Trophoblast cell (in vitro differentiated cells and primary cell): ENCODE results near the gene CACNA2D1.

Source experiments
- DNase-seq, 2 donors: peaks; one replicate each; pipeline ENCODE4 v3.0.0-alpha.2; 2016
- H2AFZ ChIP-seq: 2 replicates; pipeline ENCODE4 v1.6.1; 2013; ENCODE audit warnings: low read length, moderate library complexity, mild to moderate bottlenecking; ENCODE audit not compliant: insufficient read depth, poor library complexity
- H2AK5ac ChIP-seq: 2 replicates; pipeline ENCODE4 v1.6.1; 2013; ENCODE audit warnings: mild to moderate bottlenecking, low read length
- H2BK120ac ChIP-seq: 2 replicates; pipeline ENCODE4 v1.6.1; 2013; ENCODE audit warnings: low read length, mild to moderate bottlenecking, moderate library complexity; ENCODE audit not compliant: insufficient read depth, poor library complexity
- H2BK12ac ChIP-seq: 2 replicates; pipeline ENCODE4 v1.6.1; 2013; ENCODE audit warnings: mild to moderate bottlenecking, low read length, moderate library complexity
- H2BK5ac ChIP-seq: 2 replicates; pipeline ENCODE4 v1.6.1; 2013; ENCODE audit warnings: low read length, low read depth, moderate library complexity, mild to moderate bottlenecking; ENCODE audit not compliant: poor library complexity
- H3K14ac ChIP-seq: 2 replicates; pipeline ENCODE4 v1.6.1; 2013; ENCODE audit warnings: mild to moderate bottlenecking, low read length
- H3K18ac ChIP-seq: 2 replicates; pipeline ENCODE4 v1.6.1; 2013; ENCODE audit warnings: mild to moderate bottlenecking, low read length
- H3K23ac ChIP-seq: 2 replicates; pipeline ENCODE4 v1.6.1; 2013; ENCODE audit warnings: low read length
- H3K27ac ChIP-seq: 2 replicates; pipeline ENCODE4 v1.5.1; 2013; ENCODE audit warnings: low read depth, mild to moderate bottlenecking, inconsistent platforms, low read length, moderate library complexity
- H3K27me3 ChIP-seq: 2 replicates; pipeline ENCODE4 v1.6.1; 2013; ENCODE audit warnings: inconsistent platforms, mild to moderate bottlenecking, low read length, moderate library complexity; ENCODE audit not compliant: insufficient read depth
- H3K36me3 ChIP-seq, 2 experiments: 1 replicate in 1 of 2; 2 replicates in 1 of 2; pipeline ENCODE4 v1.6.1; 2013; ENCODE audit warnings: low read length in 2 of 2, mild to moderate bottlenecking in 2 of 2, moderate library complexity in 1 of 2; ENCODE audit not compliant: insufficient read depth in 2 of 2, control insufficient read depth in 1 of 2
- H3K4ac ChIP-seq: 2 replicates; pipeline ENCODE4 v1.6.1; 2013; ENCODE audit warnings: low read depth, mild to moderate bottlenecking, low read length, moderate library complexity
- H3K4me1 ChIP-seq, 2 experiments: 1 replicate in 1 of 2; 2 replicates in 1 of 2; pipeline ENCODE4 v1.6.1; 2013; ENCODE audit warnings: low read length in 2 of 2, mild to moderate bottlenecking in 2 of 2, moderate library complexity in 1 of 2; ENCODE audit not compliant: insufficient read depth in 2 of 2, control insufficient read depth in 1 of 2
- H3K4me2 ChIP-seq: 2 replicates; pipeline ENCODE4 v1.6.1; 2013; ENCODE audit warnings: inconsistent platforms, mild to moderate bottlenecking, low read length, moderate library complexity
- H3K4me3 ChIP-seq: 2 replicates; pipeline ENCODE4 v1.5.1; 2013; ENCODE audit warnings: mild to moderate bottlenecking, low read depth, low read length, inconsistent platforms
- H3K79me1 ChIP-seq: one replicate; pipeline ENCODE4 v1.6.1; 2013; ENCODE audit warnings: low read length
- H3K79me2 ChIP-seq: 2 replicates; pipeline ENCODE4 v1.6.1; 2013; ENCODE audit warnings: low read length, mild to moderate bottlenecking; ENCODE audit not compliant: control insufficient read depth, insufficient read depth, poor library complexity
- H3K9ac ChIP-seq: 2 replicates; pipeline ENCODE4 v1.6.1; 2013; ENCODE audit warnings: mild to moderate bottlenecking, low read length
- H3K9me3 ChIP-seq: 2 replicates; pipeline ENCODE4 v1.6.1; 2013; ENCODE audit warnings: low read depth, mild to moderate bottlenecking, control low read depth, inconsistent platforms, low read length; ENCODE audit not compliant: insufficient read depth
- H4K12ac ChIP-seq: 2 replicates; pipeline ENCODE4 v1.6.1; 2013; ENCODE audit warnings: low read depth, mild to moderate bottlenecking, low read length, moderate library complexity
- H4K8ac ChIP-seq: 2 replicates; pipeline ENCODE4 v1.6.1; 2013; ENCODE audit warnings: low read depth, mild to moderate bottlenecking, low read length, moderate library complexity
- H4K91ac ChIP-seq: one replicate; pipeline ENCODE4 v1.6.1; 2013; ENCODE audit warnings: low read depth, mild to moderate bottlenecking, low read length, moderate library complexity
- WGBS: extraction: QIAGEN DNeasy Blood & Tissue Kit; methylation state at CpG from one replicate; pipeline ENCODE4 v1.1.7; 2013; ENCODE audit warnings: missing lambda C conversion rate; ENCODE audit not compliant: insufficient read length, insufficient coverage; ENCODE audit errors: extremely low coverage; 5-methylcytosine and 5-hydroxymethylcytosine counted together

CACNA2D1 gene

GRCh38 chr7:82106201-82106600 lies 337.4 kb downstream of the CACNA2D1 start:
- Histone ChIP-seq H4K12ac (no peak overlapping the region), H2BK12ac (no peak overlapping the region), H3K4me3 (no peak overlapping the region), H3K27me3 (no peaks in the 10 kb centered on the region), H4K8ac (no peak overlapping the region), H3K9me3 (no peaks in the 10 kb centered on the region), H4K91ac (no peak overlapping the region), H3K14ac (no peak overlapping the region), H3K4ac (no peak overlapping the region), H3K27ac (no peak overlapping the region), H2BK120ac (no peak overlapping the region), H3K9ac (no peak overlapping the region), H2AFZ (no peak overlapping the region), H3K36me3 (no peaks in the 10 kb centered on the region), H3K18ac (no peak overlapping the region), H3K4me2 (no peak overlapping the region), H2BK5ac (no peak overlapping the region), H3K79me1 (no peaks in the 10 kb centered on the region), H2AK5ac (no peak overlapping the region), H3K4me1 (no peaks in the 10 kb centered on the region), H3K23ac (no peak overlapping the region), H3K79me2 (no peaks in the 10 kb centered on the region)
- no CpG with 5 or more reads among the region's 3 CpGs for WGBS
- DNase-seq = no peak

GRCh38 chr7:82105463-82105862 lies 338.1 kb downstream of the CACNA2D1 start:
- Histone ChIP-seq H4K91ac (no peak overlapping the region), H3K9me3 (no peaks in the 10 kb centered on the region), H4K12ac (no peak overlapping the region), H2BK120ac (no peak overlapping the region), H3K18ac (no peak overlapping the region), H3K23ac (no peak overlapping the region), H3K27ac (no peak overlapping the region), H3K36me3 (no peaks in the 10 kb centered on the region), H2AK5ac (no peak overlapping the region), H3K14ac (no peak overlapping the region), H3K4ac (no peak overlapping the region), H2BK12ac (no peak overlapping the region), H3K4me3 (no peak overlapping the region), H3K79me1 (no peaks in the 10 kb centered on the region), H3K27me3 (no peaks in the 10 kb centered on the region), H3K9ac (no peak overlapping the region), H2AFZ (no peak overlapping the region), H3K4me2 (no peak overlapping the region), H3K79me2 (no peaks in the 10 kb centered on the region), H4K8ac (no peak overlapping the region), H3K4me1 (no peaks in the 10 kb centered on the region), H2BK5ac (no peak overlapping the region)
- peak in 1 of 2 donors; percentile 43 for DNase-seq
- WGBS = no CpG with 5 or more reads among the region's 3 CpGs

- no peak overlapping the region for H2AK5ac ChIP-seq
Observed at GRCh38 chr7:82098414-82098813, 345.2 kb downstream of the CACNA2D1 start.

GRCh38 chr7:82091126-82091684 lies 352.4 kb downstream of the CACNA2D1 start:
- Histone ChIP-seq H3K9ac (no peak overlapping the region), H3K14ac (no peak overlapping the region), H2BK12ac (no peak overlapping the region), H3K36me3 (no peaks in the 10 kb centered on the region), H3K4ac (no peak overlapping the region), H2BK5ac (no peak overlapping the region), H3K9me3 (no peaks in the 10 kb centered on the region), H4K8ac (no peak overlapping the region), H2BK120ac (no peak overlapping the region), H3K4me1 (no peaks in the 10 kb centered on the region), H2AK5ac (no peak overlapping the region), H3K79me2 (no peaks in the 10 kb centered on the region), H3K27ac (no peak overlapping the region), H4K91ac (no peak overlapping the region), H3K27me3 (no peaks in the 10 kb centered on the region), H3K23ac (no peak overlapping the region), H4K12ac (no peak overlapping the region), H3K4me3 (no peak overlapping the region), H3K18ac (no peak overlapping the region), H3K79me1 (no peaks in the 10 kb centered on the region), H3K4me2 (no peak overlapping the region), H2AFZ (no peak overlapping the region)
- no peak for DNase-seq
- WGBS = no CpG with 5 or more reads among the region's 4 CpGs

More at GRCh38 chr7:82098414-82098813, 345.2 kb downstream of the CACNA2D1 start:
- Histone ChIP-seq H3K79me1 (no peaks in the 10 kb centered on the region), H3K4me1 (no peaks in the 10 kb centered on the region), H3K4me2 (no peak overlapping the region), H2BK5ac (no peak overlapping the region), H3K14ac (no peak overlapping the region), H3K18ac (no peak overlapping the region), H4K91ac (no peak overlapping the region), H2BK120ac (no peak overlapping the region), H3K4me3 (no peak overlapping the region), H3K4ac (no peak overlapping the region), H2AFZ (no peak overlapping the region), H2BK12ac (no peak overlapping the region), H3K27me3 (no peaks in the 10 kb centered on the region), H4K8ac (no peak overlapping the region), H3K27ac (no peak overlapping the region), H4K12ac (no peak overlapping the region), H3K9me3 (no peaks in the 10 kb centered on the region), H3K9ac (no peak overlapping the region), H3K23ac (no peak overlapping the region), H3K36me3 (no peaks in the 10 kb centered on the region), H3K79me2 (no peaks in the 10 kb centered on the region)
- DNase-seq = no peak
- WGBS = no CpG with 5 or more reads among the region's 2 CpGs
